D721Med (cell line): Measurements from ENCODE around the gene TTC22.

ENCODE experiments used
- DNase-seq: peaks from one replicate; pipeline ENCODE4 v3.0.0; 2011; ENCODE audit warnings: low spot score; ENCODE audit not compliant: insufficient read length
- FAIRE-seq: peaks from 2 replicates; lab custom pipeline; 2011; peaks lifted over from hg19 to GRCh38; lab: Jason Lieb, UNC
- CTCF ChIP-seq: IDR thresholded peaks from 2 replicates; pipeline ENCODE4 v1.5.1; 2012; ENCODE audit warnings: mild to moderate bottlenecking, control low read depth; ENCODE audit not compliant: insufficient read depth; ENCODE audit errors: missing control alignments

Gene TTC22

GRCh38 chr1:54846301-54846700 is 45.2 kb upstream of the TTC22 start:
- DNase-seq (no peak), FAIRE-seq (no peak)
- no peak for TF ChIP-seq CTCF

- no peak for TF ChIP-seq CTCF
- DNase-seq (no peak), FAIRE-seq (no peak)
Measured at GRCh38 chr1:54845772-54846171, 44.6 kb upstream of the TTC22 start.

GRCh38 chr1:54844564-54844963 is 43.4 kb upstream of the TTC22 start:
- no peak for DNase-seq

GRCh38 chr1:54843449-54843848 is 42.3 kb upstream of the TTC22 start:
- DNase-seq (no peak), FAIRE-seq (no peak)
- no peak for TF ChIP-seq CTCF

More at GRCh38 chr1:54844564-54844963, 43.4 kb upstream of the TTC22 start:
- FAIRE-seq: no peak
- TF ChIP-seq CTCF: no peak

- DNase-seq (no peak), FAIRE-seq (no peak)
- no peak for TF ChIP-seq CTCF
Measured at GRCh38 chr1:54842963-54843362, 41.8 kb upstream of the TTC22 start.

GRCh38 chr1:54842206-54842915 is 41.2 kb upstream of the TTC22 start:
- TF ChIP-seq CTCF: no peak
- FAIRE-seq (no peak), DNase-seq (no peak)

GRCh38 chr1:54839824-54840223 is 38.7 kb upstream of the TTC22 start:
- no peak for FAIRE-seq
- DNase-seq: no peak
- TF ChIP-seq CTCF: no peak
